HS-5 (cell line): ENCODE measurements around the gene TMED10.

ENCODE experiments used
- DNase-seq: peaks from one replicate; pipeline ENCODE4 v3.0.0-alpha.2; 2012; ENCODE audit warnings: low read depth

TMED10 gene

GRCh38 chr14:75176142-75176820, at the start of gene TMED10:
Gene TMED10, minus strand, starts transcription at chr14:75176612. Its CDS starts 33 bp downstream, at chr14:75176579.
- DNase-seq = no peak

- DNase-seq = no peak
Measured at GRCh38 chr14:75224561-75224960, 48.1 kb upstream of the TMED10 start.

- DNase-seq = no peak
Measured at GRCh38 chr14:75223664-75224154, 47.3 kb upstream of the TMED10 start.

GRCh38 chr14:75222208-75222701, 45.8 kb upstream of the TMED10 start:
- DNase-seq = peak; percentile 85

GRCh38 chr14:75221797-75222196, 45.4 kb upstream of the TMED10 start:
- DNase-seq = no peak

DNA sequence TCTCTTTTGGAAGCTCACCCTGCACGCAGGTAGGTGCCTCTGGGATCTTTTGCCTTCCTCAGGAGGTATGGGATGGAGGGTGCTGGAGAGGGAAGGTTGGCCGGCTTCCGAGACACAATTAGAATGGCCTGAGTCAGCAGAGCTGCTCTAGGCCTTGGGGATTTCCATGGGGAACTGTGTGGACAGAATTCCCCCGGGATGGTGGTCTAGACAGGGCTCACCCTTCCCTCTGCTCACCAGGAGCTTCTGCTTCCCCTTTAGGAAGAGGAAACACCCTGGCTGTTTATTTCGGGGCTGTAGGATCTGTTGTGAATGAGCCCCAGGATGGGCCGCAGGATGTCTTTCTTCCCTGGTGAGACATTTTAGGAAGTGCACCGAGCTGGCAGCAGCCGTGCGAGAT, 43.7 kb upstream of the TMED10 start:
- DNase-seq = no peak

- DNase-seq = no peak
Measured at GRCh38 chr14:75217508-75218206, 41.2 kb upstream of the TMED10 start.

- DNase-seq = no peak
Measured at GRCh38 chr14:75216427-75217006, 40.1 kb upstream of the TMED10 start.

GRCh38 chr14:75215520-75215919, 39.1 kb upstream of the TMED10 start:
- no peak for DNase-seq

GRCh38 chr14:75214558-75214957, 38.1 kb upstream of the TMED10 start:
- DNase-seq = no peak

DNA sequence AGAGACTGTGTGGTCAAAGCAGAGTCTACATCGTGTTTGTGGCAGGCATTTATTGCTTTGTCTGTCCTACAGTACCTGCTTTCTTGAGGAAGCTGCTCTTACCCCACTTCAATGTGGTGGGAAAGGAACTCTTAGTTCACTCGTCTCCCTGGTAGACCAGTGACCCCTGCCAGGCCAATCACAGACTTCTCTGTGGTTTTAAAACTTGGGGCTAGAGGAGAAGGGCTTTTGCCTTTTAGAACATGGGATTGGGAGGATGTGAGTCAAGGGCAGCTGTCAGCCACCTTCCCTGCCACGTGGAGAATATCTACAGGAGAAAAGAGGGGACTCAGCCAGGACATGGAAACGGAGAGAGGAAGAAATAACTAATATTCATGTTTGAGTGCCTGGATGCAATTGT, 36.8 kb upstream of the TMED10 start:
- no peak for DNase-seq

- DNase-seq = no peak
Measured at GRCh38 chr14:75208843-75209242, 32.4 kb upstream of the TMED10 start.

GRCh38 chr14:75206190-75206589, 29.8 kb upstream of the TMED10 start:
- DNase-seq = no peak

DNA sequence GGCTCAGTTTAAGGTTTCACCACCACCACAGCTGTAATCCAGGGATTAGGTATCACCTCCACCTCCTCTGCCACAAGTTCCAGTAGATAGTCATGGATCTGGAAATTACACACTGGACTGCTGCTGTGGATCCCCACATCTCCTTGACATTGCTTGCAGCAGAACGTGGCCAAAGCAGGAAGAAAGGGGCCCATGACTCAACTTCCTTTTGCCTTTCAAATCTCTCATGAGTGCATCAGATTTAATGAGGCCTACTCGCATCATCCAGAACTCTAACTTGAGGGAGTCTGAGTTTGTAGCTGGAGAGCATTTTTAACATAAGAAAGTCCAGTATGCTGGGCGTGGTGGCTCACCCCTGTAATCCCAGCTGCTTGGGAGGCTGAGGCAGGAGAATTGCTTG, 29.2 kb upstream of the TMED10 start:
- DNase-seq = peak; percentile 42

DNA sequence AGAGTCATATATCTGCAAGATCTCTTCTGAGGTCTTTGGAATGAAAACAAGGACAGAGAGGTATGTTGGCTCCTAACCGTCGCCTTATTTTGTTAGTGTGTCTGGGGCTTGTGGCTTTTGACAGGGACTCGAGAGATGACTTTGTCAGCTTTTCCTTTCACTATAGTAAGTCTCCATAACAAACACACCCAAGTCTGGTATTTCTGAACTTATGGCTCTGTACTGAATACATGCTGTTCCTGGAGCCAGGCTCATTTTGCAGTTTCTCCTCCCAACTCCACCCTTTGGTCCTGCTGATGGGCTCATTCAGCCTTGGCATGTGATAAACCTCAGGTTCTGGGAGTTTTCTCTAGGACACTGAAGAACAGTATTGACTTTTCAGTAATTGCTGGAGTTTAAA, 27.7 kb upstream of the TMED10 start:
- DNase-seq = no peak

- no peak for DNase-seq
Measured at GRCh38 chr14:75202657-75203056, 26.2 kb upstream of the TMED10 start.

GRCh38 chr14:75201087-75201486, 24.7 kb upstream of the TMED10 start:
- no peak for DNase-seq

GRCh38 chr14:75200451-75200850, 24.0 kb upstream of the TMED10 start:
- no peak for DNase-seq

- DNase-seq = no peak
Measured at GRCh38 chr14:75198291-75198933, 22.0 kb upstream of the TMED10 start.

DNA sequence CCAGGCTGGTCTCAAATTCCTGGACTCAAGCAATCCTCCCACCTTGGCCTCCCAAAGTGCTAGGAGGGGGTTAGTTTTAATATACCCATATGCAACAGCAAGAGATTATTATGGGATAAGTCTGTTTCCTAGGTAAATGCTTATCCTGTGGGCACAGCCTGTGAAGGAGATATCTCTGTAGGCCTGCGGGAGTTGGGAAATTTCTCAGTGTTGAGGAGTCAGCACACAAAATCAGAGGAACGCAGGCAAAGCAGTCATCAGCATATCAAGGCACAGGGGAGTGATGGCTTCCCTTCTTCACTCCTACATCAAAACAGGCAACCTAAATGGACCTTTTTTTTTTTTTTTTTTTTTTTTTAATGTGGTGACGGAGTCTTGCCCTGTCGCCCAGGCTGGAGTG, 20.9 kb upstream of the TMED10 start:
- no peak for DNase-seq

DNA sequence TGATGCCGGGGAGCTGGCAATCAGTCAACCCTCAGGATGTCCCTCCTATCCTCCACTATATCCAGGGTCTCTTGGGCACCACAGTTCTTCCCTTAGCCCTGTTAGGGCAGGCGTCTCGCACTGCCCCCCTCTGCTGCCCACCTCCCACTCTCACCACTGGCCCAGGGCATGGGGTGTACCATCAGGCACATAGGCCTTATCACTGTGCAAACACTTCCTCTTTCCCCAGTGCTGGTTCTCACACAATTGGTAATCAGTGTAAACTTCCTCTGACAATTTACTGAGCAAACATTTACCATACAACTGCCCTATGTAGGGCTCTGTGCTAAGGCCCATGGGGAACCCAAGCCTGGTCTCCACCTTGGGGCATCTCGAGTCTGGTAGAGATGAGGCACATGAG, 20.1 kb upstream of the TMED10 start:
- no peak for DNase-seq

DNA sequence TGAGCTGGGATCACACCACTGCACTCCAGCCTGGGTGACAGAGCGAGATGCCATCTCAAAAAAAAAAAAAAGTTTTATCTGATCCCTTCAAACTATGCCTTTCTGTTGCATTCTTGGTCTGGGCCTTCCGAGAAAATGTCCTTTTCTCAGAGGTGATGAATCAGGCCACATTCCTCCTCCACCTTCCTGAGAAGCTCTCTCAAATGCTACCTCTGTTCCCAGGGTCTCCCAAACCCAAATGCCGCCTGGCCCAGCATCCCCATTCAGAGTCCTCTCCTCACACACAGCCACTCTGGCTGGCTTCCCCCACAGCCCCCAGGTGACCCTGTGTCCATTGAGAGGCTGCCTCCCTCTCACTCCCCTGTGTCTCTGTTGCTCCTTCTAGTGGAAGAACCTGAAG, 19.7 kb upstream of the TMED10 start:
- DNase-seq = no peak

GRCh38 chr14:75191100-75191499, 14.7 kb upstream of the TMED10 start:
- DNase-seq = no peak
